HL-60 (cell line): ENCODE measurements around the gene DNAAF1.

Experiments
- DNase-seq, 2 experiments: peaks; one replicate each; pipeline ENCODE4 v3.0.0-alpha.2; 2010 to 2020; ENCODE audit warnings: low read depth in 1 of 2, low spot score in 1 of 2
- H3K27ac ChIP-seq: fragments of 250-450 bp; sonication (Bioruptor Pico); replicated peaks from 2 replicates; pipeline ENCODE4 v1.5.1; 2020; ENCODE audit warnings: mild to moderate bottlenecking, moderate library complexity
- H3K27me3 ChIP-seq: fragments of 250-450 bp; sonication (Bioruptor Pico); 2 replicates; pipeline ENCODE4 v1.5.1; 2021; ENCODE audit warnings: mild to moderate bottlenecking, moderate library complexity; ENCODE audit not compliant: insufficient read depth, poor library complexity, severe bottlenecking
- H3K4me3 ChIP-seq: replicated peaks from 2 replicates; pipeline ENCODE4 v1.5.1; 2011; ENCODE audit warnings: mild to moderate bottlenecking, control low read depth, low read length; ENCODE audit not compliant: insufficient read depth
- CTCF ChIP-seq: IDR thresholded peaks from one replicate; pipeline ENCODE4 v1.5.1; 2011; ENCODE audit warnings: low read length, control low read depth, inconsistent platforms; ENCODE audit not compliant: insufficient read depth
- GABPA ChIP-seq: IDR thresholded peaks from 2 replicates; pipeline ENCODE4 v1.6.1; 2012; ENCODE audit warnings: low read depth
- POLR2AphosphoS5 ChIP-seq: IDR thresholded peaks from 2 replicates; pipeline ENCODE4 v1.6.1; 2012; ENCODE audit warnings: low read depth
- SPI1 ChIP-seq: IDR thresholded peaks from 2 replicates; pipeline ENCODE4 v1.6.1; 2012; ENCODE audit warnings: low read depth, mild to moderate bottlenecking, borderline replicate concordance
- TF ChIP-seq, protein P1 (sequence below): IDR thresholded peaks from 2 replicates; pipeline ENCODE4 v1.6.1; 2012; ENCODE audit warnings: low read depth; ENCODE audit not compliant: insufficient replicate concordance

DNAAF1 gene

DNA sequence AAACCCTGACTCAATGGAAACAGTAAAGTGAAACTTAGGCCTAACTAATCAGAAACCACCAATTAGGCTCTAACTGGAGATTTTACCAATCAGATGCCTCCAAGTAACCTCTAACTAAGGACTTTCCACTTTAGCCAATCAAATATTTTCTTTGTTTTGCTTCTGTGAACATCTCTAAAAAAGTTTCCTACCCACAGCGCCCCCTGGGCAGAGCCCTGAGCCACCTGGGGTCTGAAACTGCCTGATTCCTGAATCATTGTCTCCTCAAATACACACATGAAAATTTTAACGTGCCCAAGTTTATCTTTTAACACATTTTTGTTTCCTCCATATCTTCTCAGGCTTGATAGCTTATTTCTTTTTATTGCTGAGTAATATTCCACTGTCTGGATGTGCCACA is 64.9 kb downstream of the DNAAF1 start:
- TF ChIP-seq GABPA, result no peak
- TF ChIP-seq, protein P1, sequence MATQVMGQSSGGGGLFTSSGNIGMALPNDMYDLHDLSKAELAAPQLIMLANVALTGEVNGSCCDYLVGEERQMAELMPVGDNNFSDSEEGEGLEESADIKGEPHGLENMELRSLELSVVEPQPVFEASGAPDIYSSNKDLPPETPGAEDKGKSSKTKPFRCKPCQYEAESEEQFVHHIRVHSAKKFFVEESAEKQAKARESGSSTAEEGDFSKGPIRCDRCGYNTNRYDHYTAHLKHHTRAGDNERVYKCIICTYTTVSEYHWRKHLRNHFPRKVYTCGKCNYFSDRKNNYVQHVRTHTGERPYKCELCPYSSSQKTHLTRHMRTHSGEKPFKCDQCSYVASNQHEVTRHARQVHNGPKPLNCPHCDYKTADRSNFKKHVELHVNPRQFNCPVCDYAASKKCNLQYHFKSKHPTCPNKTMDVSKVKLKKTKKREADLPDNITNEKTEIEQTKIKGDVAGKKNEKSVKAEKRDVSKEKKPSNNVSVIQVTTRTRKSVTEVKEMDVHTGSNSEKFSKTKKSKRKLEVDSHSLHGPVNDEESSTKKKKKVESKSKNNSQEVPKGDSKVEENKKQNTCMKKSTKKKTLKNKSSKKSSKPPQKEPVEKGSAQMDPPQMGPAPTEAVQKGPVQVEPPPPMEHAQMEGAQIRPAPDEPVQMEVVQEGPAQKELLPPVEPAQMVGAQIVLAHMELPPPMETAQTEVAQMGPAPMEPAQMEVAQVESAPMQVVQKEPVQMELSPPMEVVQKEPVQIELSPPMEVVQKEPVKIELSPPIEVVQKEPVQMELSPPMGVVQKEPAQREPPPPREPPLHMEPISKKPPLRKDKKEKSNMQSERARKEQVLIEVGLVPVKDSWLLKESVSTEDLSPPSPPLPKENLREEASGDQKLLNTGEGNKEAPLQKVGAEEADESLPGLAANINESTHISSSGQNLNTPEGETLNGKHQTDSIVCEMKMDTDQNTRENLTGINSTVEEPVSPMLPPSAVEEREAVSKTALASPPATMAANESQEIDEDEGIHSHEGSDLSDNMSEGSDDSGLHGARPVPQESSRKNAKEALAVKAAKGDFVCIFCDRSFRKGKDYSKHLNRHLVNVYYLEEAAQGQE, result no peak
- TF ChIP-seq SPI1, result no peak
- TF ChIP-seq POLR2AphosphoS5, result no peak
- no peak for TF ChIP-seq CTCF
- H3K27me3 ChIP-seq, result no peaks in the 10 kb centered on the region
- no peak overlapping the region for H3K27ac ChIP-seq
- no peak overlapping the region for H3K4me3 ChIP-seq
- DNase-seq, result no peak

- no peak overlapping the region for H3K4me3 ChIP-seq
- TF ChIP-seq GABPA, result no peak
- no peak for TF ChIP-seq POLR2AphosphoS5
- TF ChIP-seq, protein P1, result no peak
- no peak for TF ChIP-seq CTCF
- TF ChIP-seq SPI1, result no peak
- no peak for DNase-seq
These were observed 67.0 kb downstream of the DNAAF1 start for GRCh38 chr16:84212154-84212553.

GRCh38 chr16:84212631-84213030 is 67.5 kb downstream of the DNAAF1 start:
- DNase-seq, result no peak
- no peak overlapping the region for H3K4me3 ChIP-seq
- TF ChIP-seq, protein P1, result no peak
- TF ChIP-seq SPI1 (no peak), CTCF (no peak), POLR2AphosphoS5 (no peak), GABPA (no peak)
- H3K27me3 ChIP-seq, result no peaks in the 10 kb centered on the region
- H3K27ac ChIP-seq, result no peak overlapping the region

More at GRCh38 chr16:84212154-84212553, 67.0 kb downstream of the DNAAF1 start:
- H3K27me3 ChIP-seq, result no peaks in the 10 kb centered on the region
- no peak overlapping the region for H3K27ac ChIP-seq
